Kidney glomerular epithelial cell (primary cell): Measurements from ENCODE around the gene FUNDC2.

Source experiments
- DNase-seq: peaks from one replicate; lab custom pipeline; 2025; lab: John Stamatoyannopoulos, UW

Gene FUNDC2

GRCh38 chrX:155023907-155024833 is 2.5 kb upstream of the FUNDC2 start:
- DNase-seq, result no peak

GRCh38 chrX:155026420-155026726 is 271 bp upstream of the FUNDC2 start:
- no peak for DNase-seq

GRCh38 chrX:155027509-155028066 is 944 bp downstream of the FUNDC2 start:
- peak; percentile 6 for DNase-seq

- DNase-seq, result no peak
These were observed 1.5 kb downstream of the FUNDC2 start for GRCh38 chrX:155028129-155028528.

- DNase-seq, result no peak
These were observed 2.2 kb downstream of the FUNDC2 start for GRCh38 chrX:155028877-155029291.

GRCh38 chrX:155031657-155032056 is 5.0 kb downstream of the FUNDC2 start:
- DNase-seq, result no peak

- DNase-seq, result no peak
These were observed 9.0 kb downstream of the FUNDC2 start for GRCh38 chrX:155035688-155036087.

GRCh38 chrX:155046129-155046810 is 19.6 kb downstream of the FUNDC2 start:
- DNase-seq, result no peak

- DNase-seq, result no peak
These were observed 20.3 kb downstream of the FUNDC2 start for GRCh38 chrX:155046811-155047528.

- DNase-seq, result no peak
These were observed 22.5 kb downstream of the FUNDC2 start for GRCh38 chrX:155048977-155049619.

GRCh38 chrX:155052738-155053498 is 26.3 kb downstream of the FUNDC2 start:
- no peak for DNase-seq

GRCh38 chrX:155053656-155054055 is 27.0 kb downstream of the FUNDC2 start:
- no peak for DNase-seq

GRCh38 chrX:155054255-155054654 is 27.6 kb downstream of the FUNDC2 start:
- no peak for DNase-seq

GRCh38 chrX:155055494-155055893 is 28.9 kb downstream of the FUNDC2 start:
- DNase-seq, result no peak

GRCh38 chrX:155056471-155056870 is 29.8 kb downstream of the FUNDC2 start:
- no peak for DNase-seq

- DNase-seq, result peak; percentile 12
These were observed 30.5 kb downstream of the FUNDC2 start for GRCh38 chrX:155056877-155057792.

- no peak for DNase-seq
These were observed 35.1 kb downstream of the FUNDC2 start for GRCh38 chrX:155061760-155062159.

- peak; percentile 41 for DNase-seq
These were observed 38.5 kb downstream of the FUNDC2 start for GRCh38 chrX:155065035-155065734.

- DNase-seq, result peak; percentile 20
These were observed 41.5 kb downstream of the FUNDC2 start for GRCh38 chrX:155068165-155068564.
